ENCODE results near the gene ZRANB1. TPM values are rescaled to one million over a fixed set of nuclear protein-coding genes. Genes with fewer than 3 reads are reported as not detected.

ZRANB1 gene
- 22.6 and 24.0 TPM in 2 replicates for total RNA-seq
- long read RNA-seq, full-length matches to known transcripts, result 6 of 23 reads
- long read RNA-seq, partial matches to known transcripts, result 8 of 23 reads
- long read RNA-seq, other reads (novel, unspliced or antisense), result 9 of 23 reads

DNA sequence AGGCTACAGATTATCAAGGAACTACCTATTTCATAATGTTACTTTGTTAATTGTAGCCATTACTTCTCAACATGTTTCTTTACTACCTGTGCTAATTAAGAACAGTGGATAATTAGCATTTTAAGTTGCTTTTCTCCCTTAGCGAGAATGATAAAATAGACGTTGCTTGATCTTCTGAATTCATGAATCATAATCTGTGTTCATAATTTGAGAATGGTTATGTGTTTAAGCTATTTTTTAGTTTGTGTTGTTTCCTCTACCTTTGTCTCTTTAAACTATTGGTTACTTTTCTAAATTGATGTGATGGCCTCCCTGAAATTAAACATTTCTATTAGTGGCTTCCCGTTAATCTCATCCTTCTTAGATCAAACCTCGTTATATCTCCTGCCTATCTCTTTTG, at the start of gene ZRANB1:
ZRANB1 (plus strand) TSS at position 301 of the 400 bp plus-strand sequence. CDS start 371 bp downstream, outside the sequence.
- TF ChIP-seq, protein P1, sequence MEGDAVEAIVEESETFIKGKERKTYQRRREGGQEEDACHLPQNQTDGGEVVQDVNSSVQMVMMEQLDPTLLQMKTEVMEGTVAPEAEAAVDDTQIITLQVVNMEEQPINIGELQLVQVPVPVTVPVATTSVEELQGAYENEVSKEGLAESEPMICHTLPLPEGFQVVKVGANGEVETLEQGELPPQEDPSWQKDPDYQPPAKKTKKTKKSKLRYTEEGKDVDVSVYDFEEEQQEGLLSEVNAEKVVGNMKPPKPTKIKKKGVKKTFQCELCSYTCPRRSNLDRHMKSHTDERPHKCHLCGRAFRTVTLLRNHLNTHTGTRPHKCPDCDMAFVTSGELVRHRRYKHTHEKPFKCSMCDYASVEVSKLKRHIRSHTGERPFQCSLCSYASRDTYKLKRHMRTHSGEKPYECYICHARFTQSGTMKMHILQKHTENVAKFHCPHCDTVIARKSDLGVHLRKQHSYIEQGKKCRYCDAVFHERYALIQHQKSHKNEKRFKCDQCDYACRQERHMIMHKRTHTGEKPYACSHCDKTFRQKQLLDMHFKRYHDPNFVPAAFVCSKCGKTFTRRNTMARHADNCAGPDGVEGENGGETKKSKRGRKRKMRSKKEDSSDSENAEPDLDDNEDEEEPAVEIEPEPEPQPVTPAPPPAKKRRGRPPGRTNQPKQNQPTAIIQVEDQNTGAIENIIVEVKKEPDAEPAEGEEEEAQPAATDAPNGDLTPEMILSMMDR (conservative IDR thresholded peaks at IDR 0.05), result no peak
- Mint-ChIP-seq H3K9me3 (no peaks in the 10 kb centered on the region), H3K27ac (ENCODE audit: unreplicated experiment) (no peak within 1 kb of the TSS), H3K4me3 (no peak within 1 kb of the TSS), H3K4me1 (peaks cover 11% of the 10 kb centered on the region), H3K27me3 (ENCODE audit: low read depth) (no peaks in the 10 kb centered on the region), H3K36me3 (ENCODE audit: low read depth) (no peaks in the 10 kb centered on the region)
- no peak for DNase-seq (ENCODE audit: low read depth, low spot score)

GRCh38 chr10:124892905-124893304, 49.0 kb upstream of the ZRANB1 start:
- Mint-ChIP-seq H3K9me3 (no peaks in the 10 kb centered on the region), H3K4me3 (no peak overlapping the region), H3K27ac (ENCODE audit: unreplicated experiment) (no peak overlapping the region), H3K4me1 (no peaks in the 10 kb centered on the region), H3K27me3 (ENCODE audit: low read depth) (peaks cover 2% of the 10 kb centered on the region), H3K36me3 (ENCODE audit: low read depth) (no peaks in the 10 kb centered on the region)
- TF ChIP-seq, protein P1 (conservative IDR thresholded peaks at IDR 0.05), result no peak
- DNase-seq (ENCODE audit: low read depth, low spot score), result no peak

DNA sequence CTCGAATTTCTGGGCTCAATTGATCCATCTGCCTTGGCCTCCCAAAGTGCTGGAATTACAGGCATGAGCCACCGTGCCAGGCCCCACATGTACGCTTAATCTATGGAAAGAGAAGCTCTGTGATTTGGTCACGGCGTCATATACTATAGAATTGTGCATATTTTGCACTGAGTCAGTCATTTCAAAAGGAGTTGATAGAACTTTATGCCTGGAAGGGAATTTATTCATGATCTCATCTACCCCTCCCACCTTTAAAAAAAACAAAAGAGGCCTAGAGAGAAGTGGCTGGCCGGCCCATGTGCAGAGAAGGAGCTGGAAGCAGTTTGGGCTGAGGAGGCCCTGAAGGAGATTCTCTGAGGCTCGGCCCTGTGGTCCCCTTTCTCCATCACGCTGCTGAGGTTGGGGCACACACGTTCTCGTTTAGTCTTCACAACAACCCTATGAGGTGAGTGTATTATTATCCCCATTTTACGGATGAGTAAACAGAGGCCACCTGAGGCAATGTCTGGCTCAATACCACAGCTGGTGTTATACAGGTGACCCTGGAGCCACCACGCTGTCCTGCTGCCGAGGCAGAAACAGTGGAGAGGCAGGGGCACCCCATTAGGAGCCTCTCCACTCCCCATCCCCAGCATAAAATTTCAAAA, 47.2 kb upstream of the ZRANB1 start:
- H3K4me3 Mint-ChIP-seq, result no peak overlapping the region
- TF ChIP-seq, protein P1 (conservative IDR thresholded peaks at IDR 0.05), result no peak
- H3K4me1 Mint-ChIP-seq, result no peaks in the 10 kb centered on the region
- no peaks in the 10 kb centered on the region for H3K9me3 Mint-ChIP-seq
- no peaks in the 10 kb centered on the region for H3K36me3 Mint-ChIP-seq (ENCODE audit: low read depth)
- no peak for DNase-seq (ENCODE audit: low read depth, low spot score)
- no peak overlapping the region for H3K27ac Mint-ChIP-seq (ENCODE audit: unreplicated experiment)
- peaks cover 3% of the 10 kb centered on the region for H3K27me3 Mint-ChIP-seq (ENCODE audit: low read depth)

GRCh38 chr10:124896751-124897150, 45.2 kb upstream of the ZRANB1 start:
- H3K4me1 Mint-ChIP-seq, result peaks cover under 1% of the 10 kb centered on the region
- H3K36me3 Mint-ChIP-seq (ENCODE audit: low read depth), result no peaks in the 10 kb centered on the region
- no peak overlapping the region for H3K4me3 Mint-ChIP-seq
- H3K27ac Mint-ChIP-seq (ENCODE audit: unreplicated experiment), result no peak overlapping the region
- H3K9me3 Mint-ChIP-seq, result no peaks in the 10 kb centered on the region
- TF ChIP-seq, protein P1 (conservative IDR thresholded peaks at IDR 0.05), result no peak
- no peak for DNase-seq (ENCODE audit: low read depth, low spot score)
- peaks cover 3% of the 10 kb centered on the region for H3K27me3 Mint-ChIP-seq (ENCODE audit: low read depth)

- Mint-ChIP-seq H3K4me3 (no peak overlapping the region), H3K36me3 (ENCODE audit: low read depth) (no peaks in the 10 kb centered on the region), H3K27me3 (ENCODE audit: low read depth) (peaks cover 3% of the 10 kb centered on the region), H3K9me3 (no peaks in the 10 kb centered on the region), H3K4me1 (peaks cover 16% of the 10 kb centered on the region), H3K27ac (ENCODE audit: unreplicated experiment) (no peak overlapping the region)
- no peak for DNase-seq (ENCODE audit: low read depth, low spot score)
- TF ChIP-seq, protein P1 (conservative IDR thresholded peaks at IDR 0.05), result no peak
Observed at GRCh38 chr10:124898471-124898870, 43.5 kb upstream of the ZRANB1 start.
